ENCODE results near the gene NCOA1. TPM values are rescaled to one million over a fixed set of nuclear protein-coding genes. Genes with fewer than 3 reads are reported as not detected.

The NCOA1 gene
- polyA plus RNA-seq, 1 donor from 2014 or later, result 23.0 TPM

GRCh38 chr2:24623535-24623934 lies 132.5 kb downstream of the NCOA1 start:
- no peak overlapping the region for H3K9ac ChIP-seq (ENCODE audit: low read length)
- peaks cover 3% of the 10 kb centered on the region for H3F3A ChIP-seq (ENCODE audit: insufficient read depth, low read length, poor library complexity, severe bottlenecking)
- no peak overlapping the region for H2AFZ ChIP-seq (ENCODE audit: low read depth, low read length)
- no peak overlapping the region for H3K27ac ChIP-seq (ENCODE audit: low read length)
- no peaks in the 10 kb centered on the region for H3K36me3 ChIP-seq (ENCODE audit: insufficient read depth, low read length)
- H3K9me3 ChIP-seq (ENCODE audit: low read length), result no peaks in the 10 kb centered on the region
- no peak for TF ChIP-seq MXI1 (conservative IDR thresholded peaks at IDR 0.05; ENCODE audit: poor library complexity, severe bottlenecking)
- TF ChIP-seq SMC3 (conservative IDR thresholded peaks at IDR 0.05; ENCODE audit: poor library complexity), result no peak
- no peak for TF ChIP-seq REST (IDR thresholded peaks at IDR 0.05; ENCODE audit: borderline replicate concordance)
- no peak for TF ChIP-seq EP300 (conservative IDR thresholded peaks at IDR 0.05; ENCODE audit: poor library complexity, severe bottlenecking)
- TF ChIP-seq TAF1 (IDR thresholded peaks at IDR 0.05; ENCODE audit: low read depth), result no peak
- TF ChIP-seq CTCF (IDR thresholded peaks at IDR 0.05; ENCODE audit: poor library complexity, severe bottlenecking), result no peak
- no peak for TF ChIP-seq POLR2AphosphoS5 (IDR thresholded peaks at IDR 0.05)
- TF ChIP-seq EZH2 (IDR thresholded peaks at IDR 0.05; ENCODE audit: borderline replicate concordance, insufficient read depth, low read length, poor library complexity, severe bottlenecking), result no peak
- no peak for TF ChIP-seq RAD21 (conservative IDR thresholded peaks at IDR 0.05)
- H3K4me2 ChIP-seq (ENCODE audit: low read length), result no peak overlapping the region
- H3K79me2 ChIP-seq (replicated peaks; ENCODE audit: insufficient read depth, low read length), result peaks cover 21% of the 10 kb centered on the region
- no peak overlapping the region for H3K4me3 ChIP-seq (ENCODE audit: low read length)
- H3K27me3 ChIP-seq (ENCODE audit: insufficient read depth, low read depth, low read length), result no peaks in the 10 kb centered on the region
- no peaks in the 10 kb centered on the region for H3K9me2 ChIP-seq (ENCODE audit: insufficient read depth, low read length)
- peaks cover 3% of the 10 kb centered on the region for H4K20me1 ChIP-seq (ENCODE audit: insufficient read depth)

DNA sequence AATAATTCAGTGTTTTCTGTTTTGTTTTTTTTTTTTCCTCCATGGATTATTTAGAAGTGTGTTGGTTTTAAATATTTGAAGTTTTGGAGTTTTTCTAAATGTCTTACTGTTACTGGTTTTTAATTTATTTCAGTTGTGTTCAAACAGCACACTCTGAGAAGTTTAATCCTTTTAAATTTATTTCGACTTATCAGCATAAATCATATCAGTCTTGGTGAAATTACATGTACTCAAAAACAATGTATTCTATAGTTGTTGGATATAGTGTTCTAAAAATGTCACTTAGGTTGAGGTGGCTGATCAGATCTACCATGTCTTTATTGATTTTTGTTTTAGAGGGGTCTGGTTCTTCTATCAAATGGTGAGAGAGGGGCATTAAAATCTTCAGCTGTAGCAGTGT lies 134.7 kb downstream of the NCOA1 start:
- Histone ChIP-seq H3K9me3 (ENCODE audit: low read length) (no peaks in the 10 kb centered on the region), H2AFZ (ENCODE audit: low read depth, low read length) (no peak overlapping the region), H3K79me2 (replicated peaks; ENCODE audit: insufficient read depth, low read length) (peaks cover 21% of the 10 kb centered on the region), H3K36me3 (ENCODE audit: insufficient read depth, low read length) (no peaks in the 10 kb centered on the region), H3F3A (ENCODE audit: insufficient read depth, low read length, poor library complexity, severe bottlenecking) (peaks cover 3% of the 10 kb centered on the region), H3K9me2 (ENCODE audit: insufficient read depth, low read length) (no peaks in the 10 kb centered on the region), H3K4me3 (ENCODE audit: low read length) (no peak overlapping the region), H3K27me3 (ENCODE audit: insufficient read depth, low read depth, low read length) (no peaks in the 10 kb centered on the region), H3K4me2 (ENCODE audit: low read length) (no peak overlapping the region), H4K20me1 (ENCODE audit: insufficient read depth) (peaks cover 3% of the 10 kb centered on the region), H3K27ac (ENCODE audit: low read length) (no peak overlapping the region), H3K9ac (ENCODE audit: low read length) (no peak overlapping the region)
- TF ChIP-seq RAD21 (conservative IDR thresholded peaks at IDR 0.05) (no peak), CTCF (IDR thresholded peaks at IDR 0.05; ENCODE audit: poor library complexity, severe bottlenecking) (no peak), REST (IDR thresholded peaks at IDR 0.05; ENCODE audit: borderline replicate concordance) (no peak), EZH2 (IDR thresholded peaks at IDR 0.05; ENCODE audit: borderline replicate concordance, insufficient read depth, low read length, poor library complexity, severe bottlenecking) (no peak), POLR2AphosphoS5 (IDR thresholded peaks at IDR 0.05) (no peak), EP300 (conservative IDR thresholded peaks at IDR 0.05; ENCODE audit: poor library complexity, severe bottlenecking) (no peak), MXI1 (conservative IDR thresholded peaks at IDR 0.05; ENCODE audit: poor library complexity, severe bottlenecking) (no peak), TAF1 (IDR thresholded peaks at IDR 0.05; ENCODE audit: low read depth) (no peak), SMC3 (conservative IDR thresholded peaks at IDR 0.05; ENCODE audit: poor library complexity) (no peak)
